ENCODE measurements around the gene CCDC81. TPM values are rescaled to one million over a fixed set of nuclear protein-coding genes. Genes with fewer than 3 reads are reported as not detected.

Gene CCDC81
- total RNA-seq, 1 experiment from 2014 or later = not detected

GRCh38 chr11:86440843-86441242 is 66.2 kb downstream of the CCDC81 start:
- no peak for DNase-seq (ENCODE audit: low spot score)

- no peak for DNase-seq (ENCODE audit: low spot score)
These were observed 67.7 kb downstream of the CCDC81 start for GRCh38 chr11:86442420-86442819.

GRCh38 chr11:86442827-86443226 is 68.1 kb downstream of the CCDC81 start:
- DNase-seq (ENCODE audit: low spot score) = no peak

GRCh38 chr11:86443415-86443814 is 68.7 kb downstream of the CCDC81 start:
- no peak for DNase-seq (ENCODE audit: low spot score)

GRCh38 chr11:86444981-86445380 is 70.3 kb downstream of the CCDC81 start:
- DNase-seq (ENCODE audit: low spot score) = no peak

- no peak for DNase-seq (ENCODE audit: low spot score)
These were observed 71.7 kb downstream of the CCDC81 start for GRCh38 chr11:86446163-86446923.

GRCh38 chr11:86446924-86447285 is 72.2 kb downstream of the CCDC81 start:
- DNase-seq (ENCODE audit: low spot score) = no peak

GRCh38 chr11:86447763-86448480 is 73.2 kb downstream of the CCDC81 start:
- DNase-seq (ENCODE audit: low spot score) = no peak

GRCh38 chr11:86449993-86450629 is 75.4 kb downstream of the CCDC81 start:
- no peak for DNase-seq (ENCODE audit: low spot score)

- DNase-seq (ENCODE audit: low spot score) = no peak
These were observed 78.8 kb downstream of the CCDC81 start for GRCh38 chr11:86453290-86454030.

- peak; percentile 71 for DNase-seq (ENCODE audit: low spot score)
These were observed 81.6 kb downstream of the CCDC81 start for GRCh38 chr11:86456075-86456939.

- DNase-seq (ENCODE audit: low spot score) = no peak
These were observed 83.8 kb downstream of the CCDC81 start for GRCh38 chr11:86458294-86459001.

- DNase-seq (ENCODE audit: low spot score) = no peak
These were observed 84.3 kb downstream of the CCDC81 start for GRCh38 chr11:86459002-86459385.

GRCh38 chr11:86459682-86460460 is 85.2 kb downstream of the CCDC81 start:
- DNase-seq (ENCODE audit: low spot score) = peak; percentile 78

- DNase-seq (ENCODE audit: low spot score) = no peak
These were observed 86.0 kb downstream of the CCDC81 start for GRCh38 chr11:86460461-86461385.

GRCh38 chr11:86461892-86462291 is 87.2 kb downstream of the CCDC81 start:
- no peak for DNase-seq (ENCODE audit: low spot score)

- no peak for DNase-seq (ENCODE audit: low spot score)
These were observed 88.4 kb downstream of the CCDC81 start for GRCh38 chr11:86463120-86463519.

- DNase-seq (ENCODE audit: low spot score) = no peak
These were observed 89.3 kb downstream of the CCDC81 start for GRCh38 chr11:86463955-86464354.

Data from H4 (cell line).